MG63 (cell line): ENCODE data around the gene GLMP. TPM values are rescaled to one million over a fixed set of nuclear protein-coding genes. Genes with fewer than 3 reads are reported as not detected.

Experiments used
- DNase-seq: peaks from one replicate; pipeline ENCODE4 v3.0.0-alpha.2; 2020
- H3K27me3 ChIP-seq: fragments of 250-450 bp; sonication (Bioruptor Pico); 2 replicates; pipeline ENCODE4 v1.5.1; 2020; ENCODE audit warnings: mild to moderate bottlenecking, moderate library complexity
- H3K36me3 ChIP-seq: fragments of 250-450 bp; sonication (Bioruptor Pico); 2 replicates; pipeline ENCODE4 v1.5.1; 2020; ENCODE audit warnings: mild to moderate bottlenecking, moderate library complexity
- H3K4me3 ChIP-seq: fragments of 250-450 bp; sonication (Bioruptor Pico); 2 replicates; pipeline ENCODE4 v1.5.1; 2020; ENCODE audit warnings: mild to moderate bottlenecking, moderate library complexity
- H3K9me3 ChIP-seq: fragments of 250-450 bp; sonication (Bioruptor Pico); 2 replicates; pipeline ENCODE4 v1.5.1; 2020; ENCODE audit warnings: mild to moderate bottlenecking, moderate library complexity
- total RNA-seq: library from RNA; depleted of rRNA; stranded (reverse); fragments of >200 nt; shearing (Covaris generic); gene quantifications from 2 replicates; pipeline ENCODE4 v1.2.3, GENCODE V29; 2014; ENCODE audit warnings: low replicate concordance

Gene GLMP
- total RNA-seq, 1 experiment from 2014 or later: 8.7 TPM

GRCh38 chr1:156266051-156266450 is 29.4 kb downstream of the GLMP start:
- no peak overlapping the region for H3K4me3 ChIP-seq
- peaks cover 88% of the 10 kb centered on the region for H3K36me3 ChIP-seq
- no peaks in the 10 kb centered on the region for H3K27me3 ChIP-seq
- no peaks in the 10 kb centered on the region for H3K9me3 ChIP-seq
- DNase-seq: no peak

GRCh38 chr1:156263288-156263655 is 32.2 kb downstream of the GLMP start:
- no peaks in the 10 kb centered on the region for H3K9me3 ChIP-seq
- peak; percentile 60 for DNase-seq
- H3K36me3 ChIP-seq: peaks cover 93% of the 10 kb centered on the region
- no peak overlapping the region for H3K4me3 ChIP-seq
- H3K27me3 ChIP-seq: no peaks in the 10 kb centered on the region

DNA sequence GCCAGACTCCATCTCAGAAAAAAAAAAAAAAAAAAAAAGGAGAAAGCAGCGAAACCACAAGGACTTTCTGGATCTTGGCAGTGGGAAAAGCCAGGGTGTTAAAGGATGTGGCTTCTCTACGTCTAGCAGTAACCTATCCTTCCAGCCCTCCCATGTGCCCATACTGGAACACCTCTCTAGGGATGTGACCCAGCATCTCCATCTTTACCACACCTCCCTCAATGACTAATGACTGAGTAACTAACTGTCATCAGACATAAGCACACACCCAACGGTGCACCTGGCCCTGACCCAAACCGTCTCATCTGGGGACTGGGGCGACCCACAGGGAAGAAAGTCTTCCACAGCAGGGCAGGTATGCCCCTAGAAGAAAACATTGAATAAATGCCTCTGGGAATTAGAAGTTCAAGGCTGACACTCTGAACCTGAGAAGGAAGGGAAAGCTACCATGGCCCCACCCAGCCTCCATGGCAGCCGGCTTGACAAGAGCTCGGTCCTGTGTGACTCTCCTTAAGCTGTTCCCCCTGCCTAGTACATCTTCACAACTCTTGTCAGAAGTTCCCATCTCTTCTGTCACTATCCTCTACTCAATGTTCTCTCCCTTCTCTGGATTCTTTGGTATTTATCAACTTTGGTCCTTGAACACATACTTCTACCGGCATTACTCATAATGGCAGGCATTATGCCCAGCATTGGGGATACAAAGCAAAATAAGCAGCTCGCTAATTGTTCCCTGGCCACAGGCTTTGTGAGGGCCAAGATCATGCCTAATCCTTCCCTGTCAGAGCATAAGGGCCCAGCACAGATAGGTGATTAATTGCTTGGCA is 32.8 kb downstream of the GLMP start:
- no peaks in the 10 kb centered on the region for H3K9me3 ChIP-seq
- no peaks in the 10 kb centered on the region for H3K27me3 ChIP-seq
- peak; percentile 91 for DNase-seq
- no peak overlapping the region for H3K4me3 ChIP-seq
- H3K36me3 ChIP-seq: peaks cover 93% of the 10 kb centered on the region

- DNase-seq: no peak
- Histone ChIP-seq H3K9me3 (no peaks in the 10 kb centered on the region), H3K36me3 (peaks cover 90% of the 10 kb centered on the region), H3K4me3 (no peak overlapping the region), H3K27me3 (no peaks in the 10 kb centered on the region)
These were observed 34.6 kb downstream of the GLMP start for GRCh38 chr1:156260896-156261295.

DNA sequence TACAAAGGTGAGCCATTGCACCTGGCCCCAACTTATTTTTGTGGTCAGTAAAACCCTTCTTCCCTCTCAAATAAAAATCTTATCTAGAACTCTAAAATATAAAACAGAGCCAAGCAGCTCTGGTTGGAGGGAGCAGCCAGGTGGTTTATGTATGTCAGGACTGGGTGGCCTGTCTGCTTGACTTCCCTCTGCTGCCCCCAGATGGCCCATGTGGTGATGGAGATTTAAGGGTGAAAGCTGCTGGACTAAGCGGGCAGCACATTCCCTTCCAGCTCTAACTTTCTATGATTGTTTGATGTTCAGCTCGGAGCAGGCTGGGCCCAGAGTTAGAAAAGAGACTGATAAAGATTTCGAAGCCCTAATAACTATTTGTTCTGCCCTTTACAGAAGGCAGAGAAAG is 35.7 kb downstream of the GLMP start:
- H3K4me3 ChIP-seq: no peak overlapping the region
- peaks cover 92% of the 10 kb centered on the region for H3K36me3 ChIP-seq
- no peaks in the 10 kb centered on the region for H3K27me3 ChIP-seq
- DNase-seq: no peak
- H3K9me3 ChIP-seq: no peaks in the 10 kb centered on the region

- H3K27me3 ChIP-seq: no peaks in the 10 kb centered on the region
- no peaks in the 10 kb centered on the region for H3K9me3 ChIP-seq
- no peak overlapping the region for H3K4me3 ChIP-seq
- peaks cover 94% of the 10 kb centered on the region for H3K36me3 ChIP-seq
- no peak for DNase-seq
These were observed 36.6 kb downstream of the GLMP start for GRCh38 chr1:156258859-156259258.

DNA sequence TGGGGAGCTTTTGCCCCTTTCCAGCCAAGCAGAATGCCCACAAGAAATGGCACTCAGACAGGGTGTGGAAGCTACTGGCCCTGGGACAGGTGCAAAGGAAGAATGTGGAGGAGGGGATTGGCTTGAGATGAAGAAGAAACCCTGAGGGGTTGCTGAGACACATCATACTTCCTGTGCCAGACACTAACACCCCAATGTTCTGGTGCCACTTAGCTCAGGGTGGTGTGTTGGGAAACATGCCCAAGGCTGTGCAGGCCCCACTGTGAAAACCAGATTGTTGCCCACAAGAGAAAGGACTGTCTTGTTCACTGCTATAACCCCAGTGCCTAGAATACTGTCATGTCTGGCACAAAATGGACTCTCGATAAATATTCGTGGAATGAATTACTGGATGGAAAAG is 37.8 kb downstream of the GLMP start:
- no peak for DNase-seq
- Histone ChIP-seq H3K4me3 (no peak overlapping the region), H3K36me3 (peaks cover 95% of the 10 kb centered on the region), H3K9me3 (no peaks in the 10 kb centered on the region), H3K27me3 (no peaks in the 10 kb centered on the region)

GRCh38 chr1:156253634-156254033 is 41.8 kb downstream of the GLMP start:
- Histone ChIP-seq H3K4me3 (no peak overlapping the region), H3K27me3 (no peaks in the 10 kb centered on the region), H3K9me3 (no peaks in the 10 kb centered on the region), H3K36me3 (peaks cover 94% of the 10 kb centered on the region)
- DNase-seq: no peak

DNA sequence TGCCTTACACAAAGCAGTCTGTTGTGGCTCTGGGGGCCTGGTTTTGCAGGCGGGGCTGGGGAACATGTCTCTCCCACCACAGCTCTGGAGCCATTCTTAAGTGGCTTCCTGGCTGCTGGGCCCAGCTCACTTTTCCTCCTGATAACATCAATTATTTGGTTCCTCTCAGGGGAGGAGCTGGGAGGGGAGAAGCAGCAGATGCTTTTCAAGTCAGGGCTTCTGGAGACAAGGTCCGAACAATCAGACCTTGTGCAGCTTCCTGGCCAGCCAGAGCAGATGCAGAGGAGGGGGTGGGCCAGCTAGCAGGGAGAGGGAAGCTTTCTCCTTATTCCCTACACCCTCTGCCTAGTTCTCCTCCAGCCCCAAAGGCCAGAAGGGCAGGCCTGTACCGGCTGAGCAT is 44.0 kb downstream of the GLMP start:
- Histone ChIP-seq H3K36me3 (peaks cover 73% of the 10 kb centered on the region), H3K27me3 (no peaks in the 10 kb centered on the region), H3K4me3 (no peak overlapping the region), H3K9me3 (no peaks in the 10 kb centered on the region)
- DNase-seq: no peak

GRCh38 chr1:156249593-156249992 is 45.9 kb downstream of the GLMP start:
- Histone ChIP-seq H3K4me3 (no peak overlapping the region), H3K36me3 (peaks cover 56% of the 10 kb centered on the region), H3K9me3 (no peaks in the 10 kb centered on the region)

DNA sequence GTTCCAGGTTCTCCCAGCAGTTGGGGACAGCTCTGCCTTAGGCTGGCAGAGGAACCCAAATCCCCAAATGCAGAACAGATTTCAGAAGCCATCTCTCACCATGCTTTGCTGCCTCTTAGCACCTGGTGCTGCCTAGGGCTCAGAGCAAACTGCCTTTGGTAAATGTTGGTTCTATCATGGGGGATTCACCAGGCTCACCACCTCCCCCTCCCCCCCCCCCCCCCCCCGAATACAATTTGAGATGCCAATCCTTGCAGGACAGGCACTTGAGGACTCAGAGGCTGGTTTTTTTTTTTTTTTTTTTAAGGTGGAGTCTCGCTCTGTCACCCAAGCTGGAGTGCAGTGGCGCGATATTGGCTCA is 47.2 kb downstream of the GLMP start:
- H3K4me3 ChIP-seq: no peak overlapping the region
- no peaks in the 10 kb centered on the region for H3K27me3 ChIP-seq
- H3K9me3 ChIP-seq: no peaks in the 10 kb centered on the region
- DNase-seq: no peak
- peaks cover 43% of the 10 kb centered on the region for H3K36me3 ChIP-seq

More at GRCh38 chr1:156249593-156249992, 45.9 kb downstream of the GLMP start:
- H3K27me3 ChIP-seq: no peaks in the 10 kb centered on the region
- DNase-seq: no peak

GRCh38 chr1:156247460-156248322 is 47.8 kb downstream of the GLMP start, which contains the start of gene PAQR6:
Gene PAQR6, minus strand, starts transcription at chr1:156248056. Its CDS starts 1,325 bp downstream, at chr1:156246731.
- H3K4me3 ChIP-seq: no peak within 1 kb of the TSS
- no peaks in the 10 kb centered on the region for H3K9me3 ChIP-seq
- H3K36me3 ChIP-seq: peaks cover 37% of the 10 kb centered on the region
- DNase-seq: no peak
- no peaks in the 10 kb centered on the region for H3K27me3 ChIP-seq

DNA sequence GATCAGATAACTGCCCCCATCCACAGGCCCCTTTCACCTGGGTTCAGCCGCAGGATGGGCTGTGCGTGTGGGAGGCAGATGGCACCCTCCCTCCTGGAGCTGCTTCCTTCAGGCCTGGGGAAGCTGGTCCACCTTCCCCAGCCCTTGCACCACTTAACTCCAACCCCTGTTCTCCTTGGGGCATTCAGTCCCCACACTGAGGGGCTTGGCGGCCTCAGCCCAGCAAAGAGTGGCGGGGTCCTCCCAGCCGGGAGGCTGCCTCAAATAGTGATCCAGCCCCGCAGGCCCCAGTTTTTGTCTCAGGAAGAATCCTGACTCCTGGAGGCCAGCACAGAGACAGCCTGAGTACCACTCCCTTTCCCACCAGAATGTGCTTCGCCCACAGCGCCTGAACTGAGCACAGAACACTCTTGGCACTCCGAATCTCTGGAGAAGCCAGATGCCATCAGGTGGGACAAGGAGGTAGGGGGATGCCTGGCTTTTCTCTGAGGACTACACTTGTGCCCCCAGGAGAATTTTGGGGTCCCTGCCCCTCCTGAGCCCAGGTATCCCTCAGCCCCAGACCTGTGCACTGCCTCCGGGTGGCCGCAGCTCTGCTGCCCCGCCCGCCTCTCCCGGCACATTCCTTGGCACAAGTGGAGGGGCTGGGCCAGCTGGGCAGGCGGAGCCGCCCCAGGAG is 48.6 kb downstream of the GLMP start:
- Histone ChIP-seq H3K27me3 (no peaks in the 10 kb centered on the region), H3K9me3 (no peaks in the 10 kb centered on the region), H3K4me3 (no peak overlapping the region), H3K36me3 (peaks cover 29% of the 10 kb centered on the region)
- DNase-seq: peak; percentile 56

DNA sequence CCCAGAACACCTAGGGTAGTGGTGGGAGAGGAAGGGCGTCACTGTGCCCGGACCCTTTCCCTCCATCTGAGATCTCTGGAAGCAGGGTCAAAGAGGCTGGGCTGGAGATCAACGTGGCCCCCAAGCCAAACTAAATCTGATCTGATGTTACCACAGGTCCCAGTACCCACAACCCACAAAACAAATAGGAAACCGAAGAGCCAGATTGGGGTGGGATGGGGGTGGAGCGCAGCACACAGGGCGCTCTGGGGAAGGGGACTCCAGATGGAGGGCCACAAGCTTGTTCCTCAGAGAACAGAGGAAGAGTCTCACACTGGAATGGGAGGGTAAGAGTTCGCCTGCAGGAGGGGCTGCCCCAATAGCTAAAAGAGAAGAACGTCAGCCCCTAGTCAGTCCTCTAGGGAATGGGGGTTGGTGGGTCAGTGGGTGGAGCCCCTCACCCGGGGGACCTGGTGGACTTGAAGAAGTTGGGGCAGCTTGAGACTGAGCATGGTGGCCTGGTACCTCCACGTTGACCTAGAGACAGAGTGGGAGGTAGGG is 49.2 kb downstream of the GLMP start:
- H3K9me3 ChIP-seq: no peaks in the 10 kb centered on the region
- no peak for DNase-seq

GRCh38 chr1:156245451-156246232 is 49.8 kb downstream of the GLMP start:
- no peak for DNase-seq
- Histone ChIP-seq H3K9me3 (no peaks in the 10 kb centered on the region), H3K36me3 (peaks cover 23% of the 10 kb centered on the region), H3K4me3 (no peak overlapping the region), H3K27me3 (no peaks in the 10 kb centered on the region)

More for the DNA sequence above, 49.2 kb downstream of the GLMP start:
- peaks cover 23% of the 10 kb centered on the region for H3K36me3 ChIP-seq
- H3K4me3 ChIP-seq: no peak overlapping the region
- H3K27me3 ChIP-seq: no peaks in the 10 kb centered on the region

DNA sequence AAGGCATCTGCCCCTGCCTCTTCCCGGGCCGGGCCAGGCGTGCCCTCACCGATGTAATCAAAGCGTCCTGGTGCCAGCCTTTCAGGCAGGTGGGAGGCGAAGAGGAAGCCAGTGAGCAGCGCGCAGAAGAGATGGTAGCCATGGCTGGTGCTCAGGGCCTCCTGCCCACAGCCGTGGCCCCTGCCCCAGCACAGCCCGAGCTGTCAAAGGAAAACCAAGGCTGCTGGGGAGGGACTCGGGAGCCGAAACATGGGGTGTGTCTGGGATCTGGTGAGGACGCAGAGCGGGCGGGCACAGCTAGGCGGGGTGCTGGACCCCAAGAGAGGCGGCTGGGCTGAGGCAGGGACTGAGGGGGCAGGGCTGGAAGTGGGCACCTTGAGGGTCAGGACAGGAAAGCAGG is 50.8 kb downstream of the GLMP start:
- Histone ChIP-seq H3K9me3 (no peaks in the 10 kb centered on the region), H3K36me3 (peaks cover 22% of the 10 kb centered on the region), H3K27me3 (no peaks in the 10 kb centered on the region), H3K4me3 (no peak overlapping the region)
- DNase-seq: no peak
